GM18870 (cell line): ENCODE data around the gene CNKSR3.

ENCODE experiments used
- ATAC-seq: cut with Tn5 transposase; IDR thresholded peaks from one replicate; pipeline ENCODE4 v1.9.1; 2021; ENCODE audit warnings: moderate library complexity; ENCODE audit not compliant: unreplicated experiment

CNKSR3 gene

DNA sequence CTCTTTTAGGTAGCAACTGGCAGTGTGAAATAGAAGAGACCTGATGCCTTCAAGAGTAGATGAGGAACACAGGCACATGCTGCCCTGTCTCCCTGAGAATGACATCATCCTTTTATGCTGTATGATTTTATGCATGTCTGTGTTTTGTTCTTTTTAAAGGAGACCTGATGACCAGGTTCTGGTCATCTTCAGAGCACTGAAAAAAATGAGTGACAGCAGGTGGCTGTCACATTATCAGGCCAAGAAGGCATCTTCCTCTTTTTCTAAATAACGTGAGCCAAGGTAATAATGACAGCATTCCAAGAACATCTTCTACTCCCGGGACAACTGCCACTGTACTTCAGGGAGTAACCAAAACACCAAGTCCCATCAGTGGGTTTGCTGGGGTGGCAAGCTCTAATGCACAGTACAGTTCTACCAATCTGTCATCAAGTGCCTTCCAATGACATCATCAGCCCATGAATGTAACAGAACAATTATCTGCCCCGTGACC is 28.9 kb downstream of the CNKSR3 start:
- no peak for ATAC-seq

- no peak for ATAC-seq
These were observed 30.5 kb downstream of the CNKSR3 start for GRCh38 chr6:154479771-154480639.

GRCh38 chr6:154479351-154479769 is 31.1 kb downstream of the CNKSR3 start:
- ATAC-seq: no peak

DNA sequence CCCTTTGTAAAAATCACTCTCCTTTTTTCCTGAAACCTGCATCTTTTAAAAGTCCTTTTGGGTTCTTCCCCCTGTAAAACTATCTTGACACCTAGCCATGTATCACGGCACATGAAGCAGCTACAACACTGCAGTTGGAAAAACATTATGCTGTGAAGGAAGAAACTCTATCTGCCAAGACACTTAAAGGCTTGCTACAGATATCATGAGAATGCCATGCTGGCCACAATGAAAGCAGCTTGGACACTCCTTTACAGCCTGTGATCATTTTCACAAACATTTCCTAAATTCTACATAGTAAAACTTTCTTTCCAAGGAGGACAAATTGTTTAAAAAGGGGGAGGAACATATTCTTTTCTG is 31.8 kb downstream of the CNKSR3 start:
- no peak for ATAC-seq

DNA sequence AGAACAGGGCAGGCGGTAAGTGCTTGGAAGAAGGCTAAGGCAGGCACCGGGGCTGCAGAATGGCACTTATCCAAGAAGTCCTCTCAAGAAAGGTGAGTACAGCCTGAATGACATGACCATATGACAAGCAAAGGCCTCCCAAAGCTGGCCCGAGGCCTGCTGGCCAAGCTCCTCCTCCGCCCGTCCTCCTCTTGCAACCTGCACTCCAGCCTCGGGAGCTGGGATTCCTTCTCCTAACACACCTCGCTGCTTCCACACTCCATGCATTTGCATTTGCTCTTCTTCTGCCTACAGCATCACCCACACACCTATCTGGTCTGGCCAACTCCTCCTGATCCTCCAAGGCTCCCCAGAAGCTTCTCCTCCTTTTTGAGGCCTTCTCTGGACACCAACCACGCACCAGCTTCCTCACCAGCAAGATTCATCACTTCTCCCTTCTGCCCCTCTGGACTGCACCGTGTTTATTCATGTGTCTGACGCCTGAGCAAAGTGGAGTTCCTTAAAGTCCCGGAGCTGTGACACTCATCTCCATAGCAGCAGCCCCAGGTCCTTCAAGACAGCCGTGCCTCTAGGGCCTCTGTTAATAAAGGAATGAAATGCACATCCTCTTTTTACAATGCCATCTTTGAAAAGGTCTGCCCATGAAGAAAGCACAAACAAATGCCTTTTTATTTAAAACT is 32.3 kb downstream of the CNKSR3 start:
- ATAC-seq: no peak

GRCh38 chr6:154476494-154476893 is 34.0 kb downstream of the CNKSR3 start:
- ATAC-seq: peak; percentile 48

GRCh38 chr6:154474648-154475428 is 35.6 kb downstream of the CNKSR3 start:
- ATAC-seq: no peak

GRCh38 chr6:154473324-154473723 is 37.2 kb downstream of the CNKSR3 start:
- no peak for ATAC-seq

DNA sequence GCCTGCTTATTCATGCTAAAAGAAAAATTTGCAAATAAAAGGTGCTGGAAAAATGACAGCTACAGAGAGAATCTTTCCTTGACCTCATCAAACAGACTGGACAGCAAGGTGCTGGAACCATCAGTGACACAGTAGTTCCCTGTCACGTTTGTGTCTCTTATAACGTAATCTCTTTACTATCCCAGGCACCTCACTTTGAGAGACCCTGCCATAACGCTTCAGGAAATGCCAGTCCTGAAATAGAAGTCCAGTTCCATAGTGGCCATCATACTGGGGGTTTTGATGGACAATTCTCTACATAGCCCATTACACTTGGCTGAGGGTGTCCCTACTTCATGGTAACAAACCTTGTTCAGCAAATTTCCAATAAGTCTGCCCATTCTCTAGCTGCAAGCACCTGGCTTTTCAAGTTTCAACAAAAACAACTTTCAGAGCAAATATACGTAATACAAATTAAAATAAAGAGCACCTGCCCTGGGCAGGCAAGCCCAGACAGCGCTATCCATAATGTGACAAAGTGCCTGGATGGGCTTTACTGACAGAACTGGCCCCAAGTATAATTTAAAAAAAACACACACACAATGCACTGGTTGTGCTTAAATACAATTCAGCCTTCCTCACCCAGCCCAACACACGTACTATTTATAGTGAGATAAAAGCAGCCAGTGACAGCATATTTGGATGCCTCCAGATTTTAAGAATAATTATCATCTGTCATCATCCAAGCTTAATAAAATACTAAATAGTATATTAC is 38.7 kb downstream of the CNKSR3 start:
- no peak for ATAC-seq

- ATAC-seq: no peak
These were observed 41.1 kb downstream of the CNKSR3 start for GRCh38 chr6:154469306-154469935.

- ATAC-seq: no peak
These were observed 41.7 kb downstream of the CNKSR3 start for GRCh38 chr6:154468760-154469159.

GRCh38 chr6:154466971-154467679 is 43.4 kb downstream of the CNKSR3 start:
- ATAC-seq: no peak

DNA sequence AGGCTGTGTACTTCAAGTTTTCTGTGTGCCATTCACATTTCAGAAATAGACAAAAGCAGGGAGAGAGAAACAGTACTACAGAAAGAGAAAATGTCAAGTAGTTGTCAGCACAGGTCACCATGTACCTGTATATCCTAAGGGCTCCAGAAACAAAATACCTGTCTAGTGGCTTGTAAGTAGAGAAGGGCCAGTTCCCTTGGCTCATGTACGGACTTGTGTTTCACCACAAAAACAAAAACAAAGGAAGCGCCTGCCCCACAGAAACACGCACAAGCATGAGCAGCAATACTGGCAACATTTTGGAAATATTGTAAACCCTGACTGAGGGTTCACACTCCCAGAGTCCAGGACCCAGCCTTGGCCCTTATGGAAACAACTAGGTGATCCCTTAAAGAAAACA is 44.3 kb downstream of the CNKSR3 start:
- no peak for ATAC-seq

DNA sequence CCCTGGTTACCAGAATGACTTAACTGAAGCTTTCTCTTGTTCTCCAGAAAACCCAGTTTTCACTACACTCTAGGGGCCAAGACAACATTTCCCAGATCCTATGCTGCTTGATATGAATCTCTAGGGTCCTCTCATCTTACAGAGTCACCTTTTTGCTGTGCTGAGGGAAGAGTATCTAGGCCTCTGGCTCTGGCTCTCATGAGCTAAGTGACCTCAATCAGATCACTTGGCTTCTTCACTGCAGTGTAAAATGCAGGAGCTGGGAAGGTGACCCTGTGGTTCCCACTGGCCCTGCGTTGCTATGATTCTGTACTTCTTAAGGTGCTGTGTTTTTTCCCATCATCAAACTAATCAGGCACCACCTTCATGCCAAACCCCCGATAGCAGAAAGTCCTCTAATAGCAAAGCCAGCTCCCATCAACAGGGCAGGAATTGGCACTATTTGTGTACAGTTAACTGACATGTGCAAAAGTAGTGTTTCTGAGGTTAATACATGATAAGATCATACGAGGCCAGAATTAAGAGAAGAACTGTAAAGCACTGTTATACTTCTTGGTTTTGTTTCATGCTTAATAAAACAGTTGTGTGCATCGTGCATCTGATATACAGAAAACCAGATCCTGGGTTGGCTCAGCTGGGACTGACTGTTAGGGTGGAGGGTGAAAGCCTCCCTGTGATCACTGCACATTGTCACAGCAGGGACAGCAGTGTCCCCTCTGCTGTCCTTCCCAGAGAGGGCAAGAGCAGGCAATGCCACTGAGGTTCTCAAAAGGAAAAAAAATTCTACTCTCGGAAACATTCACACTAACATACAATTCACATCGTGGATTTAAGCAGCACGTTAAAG is 46.7 kb downstream of the CNKSR3 start:
- no peak for ATAC-seq

GRCh38 chr6:154462425-154462824 is 48.1 kb downstream of the CNKSR3 start:
- no peak for ATAC-seq

DNA sequence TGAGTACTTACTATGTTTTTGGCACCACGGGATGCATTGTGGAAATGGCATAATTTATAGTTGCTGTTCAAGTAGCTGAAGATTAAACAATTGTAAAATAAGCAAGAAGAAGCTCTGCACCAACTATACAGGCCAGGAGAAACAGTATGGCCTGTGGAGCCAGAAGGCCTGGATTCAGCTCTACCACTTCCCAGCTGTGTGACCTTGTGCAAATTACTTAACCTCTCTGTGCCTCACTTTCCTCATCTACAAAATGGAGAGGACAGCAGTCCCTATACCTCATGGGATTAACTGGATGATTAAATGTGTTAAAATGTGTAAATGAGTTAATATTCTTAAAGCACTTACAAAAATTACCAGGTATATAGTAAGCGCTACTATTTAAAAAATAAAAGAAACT is 49.1 kb downstream of the CNKSR3 start:
- ATAC-seq: no peak

DNA sequence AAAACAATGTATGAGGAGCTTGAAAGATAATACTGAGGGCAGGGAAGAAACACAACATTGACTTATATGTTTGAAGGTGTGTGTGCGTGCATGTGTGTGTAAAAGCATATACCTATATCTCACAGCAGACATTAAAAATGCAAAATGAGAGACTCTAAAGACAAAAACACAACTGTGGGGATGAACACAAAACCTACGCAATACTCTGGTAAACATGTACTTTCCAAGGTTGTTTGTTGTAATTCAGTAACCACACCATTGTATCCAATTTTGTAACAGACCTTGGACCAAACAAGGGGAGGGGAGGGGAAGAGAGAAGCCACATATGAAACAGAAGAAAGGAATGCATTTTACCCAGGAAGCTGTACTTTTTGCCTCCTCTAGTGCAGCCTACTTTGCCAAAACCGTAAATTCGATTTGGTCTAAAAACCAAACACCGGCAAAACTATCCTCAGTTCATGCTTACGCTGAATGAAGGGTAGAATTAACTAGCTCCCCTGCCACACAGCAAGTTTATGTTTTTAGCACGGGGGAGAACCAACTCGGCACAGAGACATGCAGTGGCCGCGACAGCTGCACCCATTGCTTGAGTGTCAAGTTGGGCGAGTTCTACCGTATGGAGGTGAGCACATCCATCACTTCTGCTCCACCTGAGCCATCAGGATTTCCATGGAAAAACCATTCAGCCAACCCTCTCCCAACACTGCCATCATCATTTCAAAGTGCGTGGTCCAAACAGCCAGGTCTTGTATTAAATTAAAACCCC is 50.0 kb downstream of the CNKSR3 start:
- ATAC-seq: no peak

- no peak for ATAC-seq
These were observed 51.0 kb downstream of the CNKSR3 start for GRCh38 chr6:154459513-154459912.
